ENCODE results near the gene CLCN7. TPM values are rescaled to one million over a fixed set of nuclear protein-coding genes. Genes with fewer than 3 reads are reported as not detected.

The CLCN7 gene
- total and polyA plus RNA-seq, 9 of the 15 experiments (the other 6 are each of a cell fraction or from before 2014, with no cell fraction given), result 0.06 to 126 (median 18.7) TPM

GRCh38 chr16:1474796-1475551 lies at the start of gene CLCN7 (continued):
- no peak for TF ChIP-seq SNRNP70 (optimal IDR thresholded peaks at IDR 0.05; ENCODE audit: low read depth, low read length)
- TF ChIP-seq MITF (IDR thresholded peaks at IDR 0.05), result peak; percentile 95
- TF ChIP-seq ZNF511 (CRISPR knock-in tag; IDR thresholded peaks at IDR 0.05), result peak; percentile 81
- no peak for TF ChIP-seq ZNF274 (IDR thresholded peaks at IDR 0.05; ENCODE audit: borderline replicate concordance, low read depth, low read length)
- peak; percentile 79 for TF ChIP-seq ZNF263 (CRISPR knock-in tag; IDR thresholded peaks at IDR 0.05; ENCODE audit: borderline replicate concordance)
- TF ChIP-seq FIP1L1 (IDR thresholded peaks at IDR 0.05; ENCODE audit: low read depth, low read length, poor library complexity, severe bottlenecking), result peak; percentile 89
- TF ChIP-seq TOE1 (IDR thresholded peaks at IDR 0.05; ENCODE audit: borderline replicate concordance), result peak; percentile 89; the same call in 1 of the 2 replicates
- TF ChIP-seq TOE1 (CRISPR knock-in tag; IDR thresholded peaks at IDR 0.05; ENCODE audit: borderline replicate concordance, low read depth), result no peak
- TF ChIP-seq FOS (IDR thresholded peaks at IDR 0.05; ENCODE audit: extremely low read depth, insufficient read length), result peak; percentile 94
- TF ChIP-seq RBM14 (IDR thresholded peaks at IDR 0.05; ENCODE audit: borderline replicate concordance, insufficient read depth, low read depth, low read length), result peak; percentile 85; the same call in 1 of the 2 replicates
- TF ChIP-seq RBM39 (optimal IDR thresholded peaks at IDR 0.05; ENCODE audit: low read depth, low read length), result no peak
- peak; percentile 99 for TF ChIP-seq L3MBTL2 (IDR thresholded peaks at IDR 0.05)
- TF ChIP-seq HDAC8 (tag; IDR thresholded peaks at IDR 0.05), result peak; percentile 56; the same call in 1 of the 2 replicates
- TF ChIP-seq NR4A1 (CRISPR knock-in tag; IDR thresholded peaks at IDR 0.05), result peak; percentile 48; the same call in 1 of the 2 replicates
- TF ChIP-seq NR4A1 (tag; IDR thresholded peaks at IDR 0.05), result peak; percentile 42; the same call in 1 of the 2 replicates
- peak; percentile 67 to 94; a peak in 3 of 4 replicates for TF ChIP-seq MLX (CRISPR knock-in tag; conservative IDR thresholded peaks at IDR 0.05)
- TF ChIP-seq U2AF1 (optimal IDR thresholded peaks at IDR 0.05; ENCODE audit: low read depth, low read length), result peak; percentile 36
- no peak for TF ChIP-seq ZBTB34 (CRISPR knock-in tag; IDR thresholded peaks at IDR 0.05)
- TF ChIP-seq ZNF699 (CRISPR knock-in tag; IDR thresholded peaks at IDR 0.05; ENCODE audit: insufficient replicate concordance), result no peak
- TF ChIP-seq RAD21 (CRISPR knock-in tag; conservative IDR thresholded peaks at IDR 0.05 in 1 of 2, IDR thresholded peaks at IDR 0.05 in 1 of 2), result peak in 1 of 2 experiments; percentile 12; a peak in 2 of 4 replicates
- peak; percentile 97 for TF ChIP-seq C11orf30 (IDR thresholded peaks at IDR 0.05; ENCODE audit: low read depth)
- TF ChIP-seq TCF3 (CRISPR knock-in tag; IDR thresholded peaks at IDR 0.05), result peak; percentile 43
- peak; percentile 98 for TF ChIP-seq ZFX (CRISPR knock-in tag; IDR thresholded peaks at IDR 0.05)
- peak; percentile 84 for TF ChIP-seq ZNF431 (CRISPR knock-in tag; IDR thresholded peaks at IDR 0.05)

Data from K562 (cell line).